22Rv1 (cell line): Measurements from ENCODE around the gene MTF1.
"Not testable (repeated sequence)": the region's sequence is repeated elsewhere in the genome, so short reads cannot be mapped to it uniquely, and the experiment has no call there.

Experiments
- H3K27ac ChIP-seq: fragments of 450-650 bp; 2 replicates; pipeline ENCODE4 v1.5.1; 2017
- CTCF ChIP-seq: fragments of 450-650 bp; IDR thresholded peaks from 2 replicates; pipeline ENCODE4 v1.5.1; 2017; ENCODE audit warnings: mild to moderate bottlenecking
- ZFX ChIP-seq: fragments of 450-650 bp; IDR thresholded peaks from 2 replicates; pipeline ENCODE4 v1.6.1; 2017; ENCODE audit warnings: antibody characterized with exemption, borderline replicate concordance

Gene MTF1

GRCh38 chr1:37778654-37779053 is 80.7 kb downstream of the MTF1 start:
- TF ChIP-seq CTCF (no peak), ZFX (no peak)
- H3K27ac ChIP-seq = no peak overlapping the region

GRCh38 chr1:37776946-37777516 is 82.4 kb downstream of the MTF1 start:
- no peak for TF ChIP-seq CTCF
- no peak for TF ChIP-seq ZFX
- H3K27ac ChIP-seq = no peak overlapping the region

- not testable (repeated sequence) for H3K27ac ChIP-seq
Observed at GRCh38 chr1:37771440-37771839, 88.0 kb downstream of the MTF1 start.

- H3K27ac ChIP-seq = no peak overlapping the region
- TF ChIP-seq ZFX = no peak
- TF ChIP-seq CTCF = no peak
Observed at GRCh38 chr1:37767488-37767887, 91.9 kb downstream of the MTF1 start.

GRCh38 chr1:37765916-37766664 is 93.3 kb downstream of the MTF1 start:
- no peak for TF ChIP-seq ZFX
- TF ChIP-seq CTCF = no peak
- no peak overlapping the region for H3K27ac ChIP-seq

GRCh38 chr1:37764888-37765441 is 94.4 kb downstream of the MTF1 start, which contains the start of gene EPHA10:
Gene EPHA10, minus strand, starts transcription at chr1:37765120. Its CDS starts 54 bp downstream, at chr1:37765066.
- H3K27ac ChIP-seq = no peak within 1 kb of the TSS
- no peak for TF ChIP-seq CTCF
- no peak for TF ChIP-seq ZFX

GRCh38 chr1:37764414-37764825 is 95.0 kb downstream of the MTF1 start:
- no peak overlapping the region for H3K27ac ChIP-seq
- TF ChIP-seq CTCF (no peak), ZFX (no peak)
